Measurements from ENCODE around the gene ENTHD1.

The ENTHD1 gene

DNA sequence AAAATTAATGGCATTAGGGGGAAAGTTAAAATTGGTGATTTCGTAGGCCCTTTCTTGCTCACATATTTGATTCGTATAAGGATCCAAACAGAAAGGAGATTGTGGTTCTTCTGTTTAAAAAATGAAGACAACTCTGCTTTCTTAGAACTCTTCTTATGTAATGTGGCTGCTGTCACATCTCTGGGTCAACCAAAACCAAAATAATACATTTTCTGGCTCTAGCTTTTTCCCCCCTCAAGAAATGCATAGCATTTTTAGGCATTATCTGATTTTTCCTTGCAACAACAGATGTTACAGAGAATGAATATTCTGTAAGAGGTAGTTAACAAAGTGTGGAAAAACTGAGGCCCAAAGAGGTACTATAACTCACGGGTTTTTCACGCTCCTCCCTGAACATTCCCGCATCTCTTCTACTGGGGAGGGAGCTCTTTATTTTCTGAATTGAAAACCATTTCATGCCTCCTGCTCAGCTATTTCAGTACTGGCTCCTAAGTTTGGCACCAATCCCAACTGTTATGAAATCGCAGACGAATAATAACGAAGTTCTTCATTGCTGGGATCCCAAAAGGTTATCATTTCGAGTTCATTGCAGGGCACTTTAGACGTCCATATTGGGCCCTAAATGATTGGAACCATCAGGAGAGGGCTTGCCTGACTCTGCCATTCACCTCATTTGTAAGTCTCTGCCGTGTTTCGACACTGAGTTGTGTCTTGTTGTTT is 24.4 kb upstream of the ENTHD1 start:
- no peak for TF ChIP-seq EZH2phosphoT487 (IDR thresholded peaks at IDR 0.05; ENCODE audit: low read depth)
- TF ChIP-seq, protein P1, sequence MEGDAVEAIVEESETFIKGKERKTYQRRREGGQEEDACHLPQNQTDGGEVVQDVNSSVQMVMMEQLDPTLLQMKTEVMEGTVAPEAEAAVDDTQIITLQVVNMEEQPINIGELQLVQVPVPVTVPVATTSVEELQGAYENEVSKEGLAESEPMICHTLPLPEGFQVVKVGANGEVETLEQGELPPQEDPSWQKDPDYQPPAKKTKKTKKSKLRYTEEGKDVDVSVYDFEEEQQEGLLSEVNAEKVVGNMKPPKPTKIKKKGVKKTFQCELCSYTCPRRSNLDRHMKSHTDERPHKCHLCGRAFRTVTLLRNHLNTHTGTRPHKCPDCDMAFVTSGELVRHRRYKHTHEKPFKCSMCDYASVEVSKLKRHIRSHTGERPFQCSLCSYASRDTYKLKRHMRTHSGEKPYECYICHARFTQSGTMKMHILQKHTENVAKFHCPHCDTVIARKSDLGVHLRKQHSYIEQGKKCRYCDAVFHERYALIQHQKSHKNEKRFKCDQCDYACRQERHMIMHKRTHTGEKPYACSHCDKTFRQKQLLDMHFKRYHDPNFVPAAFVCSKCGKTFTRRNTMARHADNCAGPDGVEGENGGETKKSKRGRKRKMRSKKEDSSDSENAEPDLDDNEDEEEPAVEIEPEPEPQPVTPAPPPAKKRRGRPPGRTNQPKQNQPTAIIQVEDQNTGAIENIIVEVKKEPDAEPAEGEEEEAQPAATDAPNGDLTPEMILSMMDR (IDR thresholded peaks at IDR 0.05; ENCODE audit: low read depth, low read length), result no peak
- Histone ChIP-seq H3K9ac (ENCODE audit: low read length) (no peak overlapping the region), H3K4me3 (ENCODE audit: low read length) (no peak overlapping the region), H3K27me3 (ENCODE audit: low read depth, low read length) (peaks cover 60% of the 10 kb centered on the region), H3K4me1 (ENCODE audit: low read length) (no peaks in the 10 kb centered on the region), H3K27ac (ENCODE audit: low read length) (no peak overlapping the region), H4K20me1 (ENCODE audit: insufficient read depth, low read length) (no peaks in the 10 kb centered on the region), H3K4me2 (ENCODE audit: low read length) (no peak overlapping the region), H3K9me3 (ENCODE audit: insufficient read depth, low read length) (no peaks in the 10 kb centered on the region), H3K36me3 (replicated peaks; ENCODE audit: low read depth, low read length) (no peaks in the 10 kb centered on the region), H2AFZ (ENCODE audit: low read depth, low read length) (no peak overlapping the region), H3K79me2 (ENCODE audit: low read length) (no peaks in the 10 kb centered on the region)

- TF ChIP-seq, protein P1 (IDR thresholded peaks at IDR 0.05; ENCODE audit: low read depth, low read length), result no peak
- no peak for TF ChIP-seq EZH2phosphoT487 (IDR thresholded peaks at IDR 0.05; ENCODE audit: low read depth)
- Histone ChIP-seq H2AFZ (ENCODE audit: low read depth, low read length) (no peak overlapping the region), H3K4me3 (ENCODE audit: low read length) (no peak overlapping the region), H4K20me1 (ENCODE audit: insufficient read depth, low read length) (no peaks in the 10 kb centered on the region), H3K79me2 (ENCODE audit: low read length) (no peaks in the 10 kb centered on the region), H3K27me3 (ENCODE audit: low read depth, low read length) (peaks cover 59% of the 10 kb centered on the region), H3K9ac (ENCODE audit: low read length) (no peak overlapping the region), H3K27ac (ENCODE audit: low read length) (no peak overlapping the region), H3K9me3 (ENCODE audit: insufficient read depth, low read length) (no peaks in the 10 kb centered on the region), H3K4me1 (ENCODE audit: low read length) (no peaks in the 10 kb centered on the region), H3K36me3 (replicated peaks; ENCODE audit: low read depth, low read length) (no peaks in the 10 kb centered on the region), H3K4me2 (ENCODE audit: low read length) (no peak overlapping the region)
Observed at GRCh38 chr22:39917197-39917643, 23.7 kb upstream of the ENTHD1 start.

DNA sequence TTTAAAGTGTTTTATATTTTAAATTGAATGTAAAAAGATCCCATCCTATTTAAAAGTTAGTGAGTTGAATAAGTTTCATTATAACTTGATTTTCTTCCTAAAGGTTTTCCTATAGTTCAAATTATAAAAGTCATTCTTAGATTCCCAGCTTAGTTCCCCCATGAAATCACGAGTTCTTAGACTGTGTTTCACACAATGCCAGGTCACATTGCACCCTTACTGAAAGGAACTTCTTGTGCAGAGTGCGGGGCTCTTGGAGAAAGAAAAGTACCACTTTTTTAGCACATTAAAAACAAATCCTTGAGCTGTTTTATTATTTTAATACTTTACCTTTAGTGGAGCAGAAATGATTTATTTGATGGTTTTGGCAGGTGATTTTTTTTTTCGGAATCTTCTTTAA is 22.9 kb upstream of the ENTHD1 start:
- no peaks in the 10 kb centered on the region for H3K9me3 ChIP-seq (ENCODE audit: insufficient read depth, low read length)
- H4K20me1 ChIP-seq (ENCODE audit: insufficient read depth, low read length), result no peaks in the 10 kb centered on the region
- H3K27me3 ChIP-seq (ENCODE audit: low read depth, low read length), result peaks cover 57% of the 10 kb centered on the region
- no peak overlapping the region for H2AFZ ChIP-seq (ENCODE audit: low read depth, low read length)
- TF ChIP-seq, protein P1 (IDR thresholded peaks at IDR 0.05; ENCODE audit: low read depth, low read length), result no peak
- TF ChIP-seq EZH2phosphoT487 (IDR thresholded peaks at IDR 0.05; ENCODE audit: low read depth), result no peak
- H3K4me2 ChIP-seq (ENCODE audit: low read length), result no peak overlapping the region
- H3K27ac ChIP-seq (ENCODE audit: low read length), result no peak overlapping the region
- H3K4me3 ChIP-seq (ENCODE audit: low read length), result no peak overlapping the region
- H3K9ac ChIP-seq (ENCODE audit: low read length), result no peak overlapping the region
- no peaks in the 10 kb centered on the region for H3K4me1 ChIP-seq (ENCODE audit: low read length)
- no peaks in the 10 kb centered on the region for H3K79me2 ChIP-seq (ENCODE audit: low read length)
- no peaks in the 10 kb centered on the region for H3K36me3 ChIP-seq (replicated peaks; ENCODE audit: low read depth, low read length)

GRCh38 chr22:39915295-39915726 is 21.8 kb upstream of the ENTHD1 start:
- H3K79me2 ChIP-seq (ENCODE audit: low read length), result no peaks in the 10 kb centered on the region
- H3K4me3 ChIP-seq (ENCODE audit: low read length), result no peak overlapping the region
- no peak overlapping the region for H3K27ac ChIP-seq (ENCODE audit: low read length)
- no peaks in the 10 kb centered on the region for H4K20me1 ChIP-seq (ENCODE audit: insufficient read depth, low read length)
- no peak for TF ChIP-seq EZH2phosphoT487 (IDR thresholded peaks at IDR 0.05; ENCODE audit: low read depth)
- TF ChIP-seq, protein P1 (IDR thresholded peaks at IDR 0.05; ENCODE audit: low read depth, low read length), result no peak
- no peaks in the 10 kb centered on the region for H3K36me3 ChIP-seq (replicated peaks; ENCODE audit: low read depth, low read length)
- H3K9ac ChIP-seq (ENCODE audit: low read length), result no peak overlapping the region
- no peak overlapping the region for H3K4me2 ChIP-seq (ENCODE audit: low read length)
- no peak overlapping the region for H2AFZ ChIP-seq (ENCODE audit: low read depth, low read length)
- no peaks in the 10 kb centered on the region for H3K4me1 ChIP-seq (ENCODE audit: low read length)
- H3K9me3 ChIP-seq (ENCODE audit: insufficient read depth, low read length), result no peaks in the 10 kb centered on the region
- peaks cover 51% of the 10 kb centered on the region for H3K27me3 ChIP-seq (ENCODE audit: low read depth, low read length)

Measured in OCI-LY3 (cell line).